Measurements from ENCODE around the gene TBC1D2. TPM values are rescaled to one million over a fixed set of nuclear protein-coding genes. Genes with fewer than 3 reads are reported as not detected.
A peak's percentile ranks its signal among the peaks of the same experiment; 100 is the strongest.

The TBC1D2 gene
- total RNA-seq, 1 donor from 2014 or later: 0.52 TPM

GRCh38 chr9:98248737-98249474 lies 6.5 kb downstream of the TBC1D2 start:
- H3K9ac ChIP-seq (ENCODE audit: low read depth in 1 of 3, low read length in 3 of 3): no peak overlapping the region
- H3K27me3 ChIP-seq (ENCODE audit: control insufficient read depth in 3 of 3, insufficient read depth in 3 of 3, low read length in 3 of 3): no peaks in the 10 kb centered on the region
- peaks cover 3 to 8% (median 8%) of the 10 kb centered on the region in 3 donors for H3K36me3 ChIP-seq (ENCODE audit: control insufficient read depth in 3 of 3, insufficient read depth in 3 of 3, low read length in 3 of 3)
- peaks cover 0 to 5% (median 4%) of the 10 kb centered on the region in 3 donors for H3K4me1 ChIP-seq (ENCODE audit: control insufficient read depth in 3 of 3, insufficient read depth in 3 of 3, low read length in 3 of 3)
- no peak overlapping the region for H3K4me3 ChIP-seq (ENCODE audit: low read length in 3 of 3)
- H3K9me3 ChIP-seq (ENCODE audit: control insufficient read depth in 3 of 3, low read length in 3 of 3): no peaks in the 10 kb centered on the region
- peak overlapping the region; percentile 54 for H3K27ac ChIP-seq (ENCODE audit: low read depth, low read length)

GRCh38 chr9:98247831-98248657 lies 7.4 kb downstream of the TBC1D2 start:
- H3K27ac ChIP-seq (ENCODE audit: low read depth, low read length): peak overlapping the region; percentile 54
- H3K9ac ChIP-seq (ENCODE audit: low read depth in 1 of 3, low read length in 3 of 3): no peak overlapping the region
- H3K4me3 ChIP-seq (ENCODE audit: low read length in 3 of 3): no peak overlapping the region
- H3K4me1 ChIP-seq (ENCODE audit: control insufficient read depth in 3 of 3, insufficient read depth in 3 of 3, low read length in 3 of 3): peaks cover 0 to 5% (median 4%) of the 10 kb centered on the region in 3 donors
- H3K27me3 ChIP-seq (ENCODE audit: control insufficient read depth in 3 of 3, insufficient read depth in 3 of 3, low read length in 3 of 3): no peaks in the 10 kb centered on the region
- peaks cover 5 to 8% (median 8%) of the 10 kb centered on the region in 3 donors for H3K36me3 ChIP-seq (ENCODE audit: control insufficient read depth in 3 of 3, insufficient read depth in 3 of 3, low read length in 3 of 3)
- H3K9me3 ChIP-seq (ENCODE audit: control insufficient read depth in 3 of 3, low read length in 3 of 3): no peaks in the 10 kb centered on the region

GRCh38 chr9:98242426-98242825 lies 13.0 kb downstream of the TBC1D2 start:
- Histone ChIP-seq H3K27me3 (ENCODE audit: control insufficient read depth in 3 of 3, insufficient read depth in 3 of 3, low read length in 3 of 3) (no peaks in the 10 kb centered on the region), H3K9me3 (ENCODE audit: control insufficient read depth in 3 of 3, low read length in 3 of 3) (no peaks in the 10 kb centered on the region), H3K9ac (ENCODE audit: low read depth in 1 of 3, low read length in 3 of 3) (no peak overlapping the region), H3K4me3 (ENCODE audit: low read length in 3 of 3) (no peak overlapping the region), H3K4me1 (ENCODE audit: control insufficient read depth in 3 of 3, insufficient read depth in 3 of 3, low read length in 3 of 3) (no peaks in the 10 kb centered on the region), H3K27ac (ENCODE audit: low read depth, low read length) (no peak overlapping the region), H3K36me3 (ENCODE audit: control insufficient read depth in 3 of 3, insufficient read depth in 3 of 3, low read length in 3 of 3) (peaks cover 0 to 3% (median 1%) of the 10 kb centered on the region in 3 donors)

GRCh38 chr9:98241357-98242300 lies 13.8 kb downstream of the TBC1D2 start:
- H3K27ac ChIP-seq (ENCODE audit: low read depth, low read length): no peak overlapping the region
- no peaks in the 10 kb centered on the region for H3K27me3 ChIP-seq (ENCODE audit: control insufficient read depth in 3 of 3, insufficient read depth in 3 of 3, low read length in 3 of 3)
- no peak overlapping the region for H3K9ac ChIP-seq (ENCODE audit: low read depth in 1 of 3, low read length in 3 of 3)
- H3K36me3 ChIP-seq (ENCODE audit: control insufficient read depth in 3 of 3, insufficient read depth in 3 of 3, low read length in 3 of 3): peaks cover 0 to 3% (median 1%) of the 10 kb centered on the region in 3 donors
- no peaks in the 10 kb centered on the region for H3K4me1 ChIP-seq (ENCODE audit: control insufficient read depth in 3 of 3, insufficient read depth in 3 of 3, low read length in 3 of 3)
- H3K4me3 ChIP-seq (ENCODE audit: low read length in 3 of 3): no peak overlapping the region
- no peaks in the 10 kb centered on the region for H3K9me3 ChIP-seq (ENCODE audit: control insufficient read depth in 3 of 3, low read length in 3 of 3)

- H3K36me3 ChIP-seq (ENCODE audit: control insufficient read depth in 3 of 3, insufficient read depth in 3 of 3, low read length in 3 of 3): peaks cover 0 to 3% (median 1%) of the 10 kb centered on the region in 3 donors
- H3K27me3 ChIP-seq (ENCODE audit: control insufficient read depth in 3 of 3, insufficient read depth in 3 of 3, low read length in 3 of 3): no peaks in the 10 kb centered on the region
- H3K4me1 ChIP-seq (ENCODE audit: control insufficient read depth in 3 of 3, insufficient read depth in 3 of 3, low read length in 3 of 3): no peaks in the 10 kb centered on the region
- H3K9ac ChIP-seq (ENCODE audit: low read depth in 1 of 3, low read length in 3 of 3): no peak overlapping the region
- no peaks in the 10 kb centered on the region for H3K9me3 ChIP-seq (ENCODE audit: control insufficient read depth in 3 of 3, low read length in 3 of 3)
- H3K27ac ChIP-seq (ENCODE audit: low read depth, low read length): no peak overlapping the region
- no peak overlapping the region for H3K4me3 ChIP-seq (ENCODE audit: low read length in 3 of 3)
Observed at GRCh38 chr9:98240475-98240874, 15.0 kb downstream of the TBC1D2 start.

GRCh38 chr9:98236901-98237487 lies 18.5 kb downstream of the TBC1D2 start:
- Histone ChIP-seq H3K27ac (ENCODE audit: low read depth, low read length) (no peak overlapping the region), H3K4me1 (ENCODE audit: control insufficient read depth in 3 of 3, insufficient read depth in 3 of 3, low read length in 3 of 3) (no peaks in the 10 kb centered on the region), H3K9me3 (ENCODE audit: control insufficient read depth in 3 of 3, low read length in 3 of 3) (no peaks in the 10 kb centered on the region), H3K9ac (ENCODE audit: low read depth in 1 of 3, low read length in 3 of 3) (no peak overlapping the region), H3K36me3 (ENCODE audit: control insufficient read depth in 3 of 3, insufficient read depth in 3 of 3, low read length in 3 of 3) (peaks cover 8 to 13% (median 10%) of the 10 kb centered on the region in 3 donors), H3K27me3 (ENCODE audit: control insufficient read depth in 3 of 3, insufficient read depth in 3 of 3, low read length in 3 of 3) (no peaks in the 10 kb centered on the region), H3K4me3 (ENCODE audit: low read length in 3 of 3) (no peak overlapping the region)

- Histone ChIP-seq H3K4me3 (ENCODE audit: low read length in 3 of 3) (no peak overlapping the region), H3K27me3 (ENCODE audit: control insufficient read depth in 3 of 3, insufficient read depth in 3 of 3, low read length in 3 of 3) (no peaks in the 10 kb centered on the region), H3K9ac (ENCODE audit: low read depth in 1 of 3, low read length in 3 of 3) (no peak overlapping the region), H3K36me3 (ENCODE audit: control insufficient read depth in 3 of 3, insufficient read depth in 3 of 3, low read length in 3 of 3) (peaks cover 8 to 15% (median 13%) of the 10 kb centered on the region in 3 donors), H3K9me3 (ENCODE audit: control insufficient read depth in 3 of 3, low read length in 3 of 3) (no peaks in the 10 kb centered on the region), H3K4me1 (ENCODE audit: control insufficient read depth in 3 of 3, insufficient read depth in 3 of 3, low read length in 3 of 3) (no peaks in the 10 kb centered on the region), H3K27ac (ENCODE audit: low read depth, low read length) (no peak overlapping the region)
Observed at GRCh38 chr9:98235126-98235525, 20.3 kb downstream of the TBC1D2 start.

GRCh38 chr9:98234245-98234825 lies 21.1 kb downstream of the TBC1D2 start:
- Histone ChIP-seq H3K4me1 (ENCODE audit: control insufficient read depth in 3 of 3, insufficient read depth in 3 of 3, low read length in 3 of 3) (no peaks in the 10 kb centered on the region), H3K27ac (ENCODE audit: low read depth, low read length) (no peak overlapping the region), H3K9me3 (ENCODE audit: control insufficient read depth in 3 of 3, low read length in 3 of 3) (no peaks in the 10 kb centered on the region), H3K36me3 (ENCODE audit: control insufficient read depth in 3 of 3, insufficient read depth in 3 of 3, low read length in 3 of 3) (peaks cover 8 to 16% (median 13%) of the 10 kb centered on the region in 3 donors), H3K9ac (ENCODE audit: low read depth in 1 of 3, low read length in 3 of 3) (no peak overlapping the region), H3K4me3 (ENCODE audit: low read length in 3 of 3) (no peak overlapping the region), H3K27me3 (ENCODE audit: control insufficient read depth in 3 of 3, insufficient read depth in 3 of 3, low read length in 3 of 3) (no peaks in the 10 kb centered on the region)

GRCh38 chr9:98232926-98233325 lies 22.5 kb downstream of the TBC1D2 start:
- H3K9ac ChIP-seq (ENCODE audit: low read depth in 1 of 3, low read length in 3 of 3): no peak overlapping the region
- H3K27me3 ChIP-seq (ENCODE audit: control insufficient read depth in 3 of 3, insufficient read depth in 3 of 3, low read length in 3 of 3): no peaks in the 10 kb centered on the region
- H3K4me1 ChIP-seq (ENCODE audit: control insufficient read depth in 3 of 3, insufficient read depth in 3 of 3, low read length in 3 of 3): no peaks in the 10 kb centered on the region
- H3K9me3 ChIP-seq (ENCODE audit: control insufficient read depth in 3 of 3, low read length in 3 of 3): no peaks in the 10 kb centered on the region
- no peak overlapping the region for H3K27ac ChIP-seq (ENCODE audit: low read depth, low read length)
- no peak overlapping the region for H3K4me3 ChIP-seq (ENCODE audit: low read length in 3 of 3)
- peaks cover 15 to 22% (median 17%) of the 10 kb centered on the region in 3 donors for H3K36me3 ChIP-seq (ENCODE audit: control insufficient read depth in 3 of 3, insufficient read depth in 3 of 3, low read length in 3 of 3)
